Measurements from ENCODE around the gene ZNF593.
A peak's percentile ranks its signal among the peaks of the same experiment; 100 is the strongest.

ZNF593 gene

DNA sequence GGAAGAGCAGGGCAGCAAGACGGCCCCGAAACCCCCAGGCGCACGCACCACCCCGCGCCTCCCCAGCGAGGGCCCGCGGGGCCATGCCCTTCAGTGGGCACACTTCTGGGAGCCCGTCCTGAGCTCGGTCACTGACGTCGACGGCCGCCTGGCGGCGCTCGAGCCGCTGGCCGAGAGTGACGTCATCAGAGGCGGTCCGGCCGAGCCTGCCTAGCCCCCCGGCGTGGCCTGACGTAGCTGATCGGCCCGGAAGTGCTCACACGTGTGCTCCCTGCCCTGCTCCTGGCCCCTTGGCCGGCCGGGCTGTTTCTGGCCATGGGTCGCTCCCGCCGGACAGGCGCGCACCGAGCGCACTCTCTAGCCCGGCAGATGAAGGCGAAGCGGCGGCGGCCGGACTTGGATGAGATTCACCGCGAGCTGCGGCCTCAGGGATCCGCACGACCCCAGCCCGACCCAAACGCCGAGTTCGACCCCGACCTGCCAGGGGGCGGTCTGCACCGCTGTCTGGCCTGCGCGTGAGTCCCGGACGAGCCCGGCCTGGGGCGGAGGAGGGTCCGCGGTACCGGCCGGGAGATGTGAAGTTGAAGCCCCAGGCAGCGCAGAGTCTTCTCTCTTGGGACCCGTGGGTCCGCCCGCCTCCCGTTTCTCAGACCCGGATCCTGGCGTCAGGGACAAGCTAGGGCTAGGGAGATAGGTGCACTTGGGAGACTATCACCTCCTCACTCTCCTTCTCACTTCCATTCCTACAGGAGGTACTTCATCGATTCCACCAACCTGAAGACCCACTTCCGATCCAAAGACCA is at the start of gene ZNF593:
TSS of gene ZNF593 (plus strand) at position 240 of the 803 bp plus-strand sequence. CDS start at position 316, 76 bp downstream.
- TF ChIP-seq PPARA (CRISPR knock-in tag; IDR thresholded peaks at IDR 0.05; ENCODE audit: borderline replicate concordance) = peak; percentile 92; the same call in 1 of the 2 replicates
- peak; percentile 93; the same call in 1 of the 2 replicates for TF ChIP-seq ZNF565 (CRISPR knock-in tag; conservative IDR thresholded peaks at IDR 0.05; ENCODE audit: low read depth)
- 0 out of 2 replicates have a peak, but pooled peaks have one; percentile 31 for TF ChIP-seq BACH2 (CRISPR knock-in tag; IDR thresholded peaks at IDR 0.05; ENCODE audit: borderline replicate concordance)
- TF ChIP-seq ARNTL (CRISPR knock-in tag; IDR thresholded peaks at IDR 0.05; ENCODE audit: borderline replicate concordance, low read depth) = no peak
- TF ChIP-seq, protein P1, sequence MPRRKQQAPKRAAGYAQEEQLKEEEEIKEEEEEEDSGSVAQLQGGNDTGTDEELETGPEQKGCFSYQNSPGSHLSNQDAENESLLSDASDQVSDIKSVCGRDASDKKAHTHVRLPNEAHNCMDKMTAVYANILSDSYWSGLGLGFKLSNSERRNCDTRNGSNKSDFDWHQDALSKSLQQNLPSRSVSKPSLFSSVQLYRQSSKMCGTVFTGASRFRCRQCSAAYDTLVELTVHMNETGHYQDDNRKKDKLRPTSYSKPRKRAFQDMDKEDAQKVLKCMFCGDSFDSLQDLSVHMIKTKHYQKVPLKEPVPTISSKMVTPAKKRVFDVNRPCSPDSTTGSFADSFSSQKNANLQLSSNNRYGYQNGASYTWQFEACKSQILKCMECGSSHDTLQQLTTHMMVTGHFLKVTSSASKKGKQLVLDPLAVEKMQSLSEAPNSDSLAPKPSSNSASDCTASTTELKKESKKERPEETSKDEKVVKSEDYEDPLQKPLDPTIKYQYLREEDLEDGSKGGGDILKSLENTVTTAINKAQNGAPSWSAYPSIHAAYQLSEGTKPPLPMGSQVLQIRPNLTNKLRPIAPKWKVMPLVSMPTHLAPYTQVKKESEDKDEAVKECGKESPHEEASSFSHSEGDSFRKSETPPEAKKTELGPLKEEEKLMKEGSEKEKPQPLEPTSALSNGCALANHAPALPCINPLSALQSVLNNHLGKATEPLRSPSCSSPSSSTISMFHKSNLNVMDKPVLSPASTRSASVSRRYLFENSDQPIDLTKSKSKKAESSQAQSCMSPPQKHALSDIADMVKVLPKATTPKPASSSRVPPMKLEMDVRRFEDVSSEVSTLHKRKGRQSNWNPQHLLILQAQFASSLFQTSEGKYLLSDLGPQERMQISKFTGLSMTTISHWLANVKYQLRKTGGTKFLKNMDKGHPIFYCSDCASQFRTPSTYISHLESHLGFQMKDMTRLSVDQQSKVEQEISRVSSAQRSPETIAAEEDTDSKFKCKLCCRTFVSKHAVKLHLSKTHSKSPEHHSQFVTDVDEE (CRISPR knock-in tag; IDR thresholded peaks at IDR 0.05) = 0 out of 2 replicates have a peak, but pooled peaks have one; percentile 55
- peak; percentile 54 for TF ChIP-seq ZFP30 (CRISPR knock-in tag; IDR thresholded peaks at IDR 0.05)
- TF ChIP-seq, protein P2, sequence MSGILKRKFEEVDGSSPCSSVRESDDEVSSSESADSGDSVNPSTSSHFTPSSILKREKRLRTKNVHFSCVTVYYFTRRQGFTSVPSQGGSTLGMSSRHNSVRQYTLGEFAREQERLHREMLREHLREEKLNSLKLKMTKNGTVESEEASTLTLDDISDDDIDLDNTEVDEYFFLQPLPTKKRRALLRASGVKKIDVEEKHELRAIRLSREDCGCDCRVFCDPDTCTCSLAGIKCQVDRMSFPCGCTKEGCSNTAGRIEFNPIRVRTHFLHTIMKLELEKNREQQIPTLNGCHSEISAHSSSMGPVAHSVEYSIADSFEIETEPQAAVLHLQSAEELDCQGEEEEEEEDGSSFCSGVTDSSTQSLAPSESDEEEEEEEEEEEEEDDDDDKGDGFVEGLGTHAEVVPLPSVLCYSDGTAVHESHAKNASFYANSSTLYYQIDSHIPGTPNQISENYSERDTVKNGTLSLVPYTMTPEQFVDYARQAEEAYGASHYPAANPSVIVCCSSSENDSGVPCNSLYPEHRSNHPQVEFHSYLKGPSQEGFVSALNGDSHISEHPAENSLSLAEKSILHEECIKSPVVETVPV (CRISPR knock-in tag; IDR thresholded peaks at IDR 0.05) = no peak
- no peak for TF ChIP-seq OSR1 (CRISPR knock-in tag; IDR thresholded peaks at IDR 0.05)
- peak; percentile 76; the same call in 1 of the 2 replicates for TF ChIP-seq ZFP3 (CRISPR knock-in tag; IDR thresholded peaks at IDR 0.05)
- TF ChIP-seq, protein P3, sequence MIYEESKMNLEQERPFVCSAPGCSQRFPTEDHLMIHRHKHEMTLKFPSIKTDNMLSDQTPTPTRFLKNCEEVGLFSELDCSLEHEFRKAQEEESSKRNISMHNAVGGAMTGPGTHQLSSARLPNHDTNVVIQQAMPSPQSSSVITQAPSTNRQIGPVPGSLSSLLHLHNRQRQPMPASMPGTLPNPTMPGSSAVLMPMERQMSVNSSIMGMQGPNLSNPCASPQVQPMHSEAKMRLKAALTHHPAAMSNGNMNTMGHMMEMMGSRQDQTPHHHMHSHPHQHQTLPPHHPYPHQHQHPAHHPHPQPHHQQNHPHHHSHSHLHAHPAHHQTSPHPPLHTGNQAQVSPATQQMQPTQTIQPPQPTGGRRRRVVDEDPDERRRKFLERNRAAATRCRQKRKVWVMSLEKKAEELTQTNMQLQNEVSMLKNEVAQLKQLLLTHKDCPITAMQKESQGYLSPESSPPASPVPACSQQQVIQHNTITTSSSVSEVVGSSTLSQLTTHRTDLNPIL (CRISPR knock-in tag; IDR thresholded peaks at IDR 0.05; ENCODE audit: low read depth) = no peak
- TF ChIP-seq SNAI2 (CRISPR knock-in tag; IDR thresholded peaks at IDR 0.05) = peak; percentile 58; the same call in 1 of the 2 replicates
- 0 out of 2 replicates have a peak, but pooled peaks have one; percentile 19 for TF ChIP-seq ZNF70 (CRISPR knock-in tag; IDR thresholded peaks at IDR 0.05)
- ATAC-seq = peak; percentile 95

DNA sequence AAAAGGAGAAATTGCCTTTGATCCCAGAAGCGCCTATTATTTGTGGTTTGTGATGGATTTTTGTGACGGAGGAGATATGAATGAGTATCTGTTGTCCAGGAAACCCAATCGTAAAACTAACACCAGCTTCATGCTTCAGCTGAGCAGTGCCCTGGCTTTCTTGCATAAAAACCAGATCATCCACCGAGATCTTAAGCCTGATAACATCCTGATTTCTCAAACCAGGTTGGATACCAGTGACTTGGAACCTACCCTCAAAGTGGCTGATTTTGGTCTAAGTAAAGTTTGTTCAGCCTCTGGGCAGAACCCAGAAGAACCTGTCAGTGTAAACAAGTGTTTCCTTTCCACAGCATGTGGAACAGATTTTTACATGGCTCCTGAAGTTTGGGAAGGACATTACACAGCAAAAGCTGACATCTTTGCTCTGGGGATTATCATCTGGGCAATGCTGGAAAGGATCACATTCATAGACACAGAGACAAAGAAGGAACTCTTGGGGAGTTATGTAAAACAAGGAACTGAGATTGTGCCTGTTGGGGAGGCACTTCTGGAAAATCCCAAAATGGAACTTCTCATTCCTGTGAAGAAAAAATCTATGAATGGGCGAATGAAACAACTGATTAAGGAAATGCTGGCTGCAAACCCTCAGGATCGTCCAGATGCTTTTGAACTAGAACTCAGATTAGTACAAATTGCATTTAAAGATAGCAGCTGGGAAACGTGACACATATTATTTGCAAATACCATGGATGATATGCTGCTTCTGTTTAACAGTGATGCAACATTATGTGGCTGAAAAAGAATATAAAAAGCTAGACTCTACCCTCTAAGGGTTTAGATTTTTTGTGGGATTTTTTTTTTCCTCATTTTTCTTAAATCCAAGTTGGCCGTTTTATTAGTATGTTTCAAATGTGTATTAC is 47.6 kb upstream of the ZNF593 start:
- peak; percentile 22; the same call in 1 of the 2 replicates for TF ChIP-seq TCF4 (CRISPR knock-in tag; IDR thresholded peaks at IDR 0.05; ENCODE audit: borderline replicate concordance)
- TF ChIP-seq, protein P4, sequence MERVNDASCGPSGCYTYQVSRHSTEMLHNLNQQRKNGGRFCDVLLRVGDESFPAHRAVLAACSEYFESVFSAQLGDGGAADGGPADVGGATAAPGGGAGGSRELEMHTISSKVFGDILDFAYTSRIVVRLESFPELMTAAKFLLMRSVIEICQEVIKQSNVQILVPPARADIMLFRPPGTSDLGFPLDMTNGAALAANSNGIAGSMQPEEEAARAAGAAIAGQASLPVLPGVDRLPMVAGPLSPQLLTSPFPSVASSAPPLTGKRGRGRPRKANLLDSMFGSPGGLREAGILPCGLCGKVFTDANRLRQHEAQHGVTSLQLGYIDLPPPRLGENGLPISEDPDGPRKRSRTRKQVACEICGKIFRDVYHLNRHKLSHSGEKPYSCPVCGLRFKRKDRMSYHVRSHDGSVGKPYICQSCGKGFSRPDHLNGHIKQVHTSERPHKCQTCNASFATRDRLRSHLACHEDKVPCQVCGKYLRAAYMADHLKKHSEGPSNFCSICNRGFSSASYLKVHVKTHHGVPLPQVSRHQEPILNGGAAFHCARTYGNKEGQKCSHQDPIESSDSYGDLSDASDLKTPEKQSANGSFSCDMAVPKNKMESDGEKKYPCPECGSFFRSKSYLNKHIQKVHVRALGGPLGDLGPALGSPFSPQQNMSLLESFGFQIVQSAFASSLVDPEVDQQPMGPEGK (CRISPR knock-in tag; IDR thresholded peaks at IDR 0.05; ENCODE audit: borderline replicate concordance) = no peak
- TF ChIP-seq SNAI2 (CRISPR knock-in tag; IDR thresholded peaks at IDR 0.05) = no peak
- TF ChIP-seq TOX (CRISPR knock-in tag; IDR thresholded peaks at IDR 0.05; ENCODE audit: borderline replicate concordance) = no peak
- TF ChIP-seq ZNF70 (CRISPR knock-in tag; IDR thresholded peaks at IDR 0.05) = no peak
- TF ChIP-seq ISL1 (CRISPR knock-in tag; IDR thresholded peaks at IDR 0.05) = no peak
- no peak for TF ChIP-seq ZNF8 (CRISPR knock-in tag; IDR thresholded peaks at IDR 0.05)
- TF ChIP-seq CSDC2 (CRISPR knock-in tag; IDR thresholded peaks at IDR 0.05) = no peak
- peak; percentile 63 for ATAC-seq
